ENCODE results near the gene BCL2L15.

- no peak for TF ChIP-seq POLR2A (IDR thresholded peaks at IDR 0.05)
- TF ChIP-seq, protein P1, sequence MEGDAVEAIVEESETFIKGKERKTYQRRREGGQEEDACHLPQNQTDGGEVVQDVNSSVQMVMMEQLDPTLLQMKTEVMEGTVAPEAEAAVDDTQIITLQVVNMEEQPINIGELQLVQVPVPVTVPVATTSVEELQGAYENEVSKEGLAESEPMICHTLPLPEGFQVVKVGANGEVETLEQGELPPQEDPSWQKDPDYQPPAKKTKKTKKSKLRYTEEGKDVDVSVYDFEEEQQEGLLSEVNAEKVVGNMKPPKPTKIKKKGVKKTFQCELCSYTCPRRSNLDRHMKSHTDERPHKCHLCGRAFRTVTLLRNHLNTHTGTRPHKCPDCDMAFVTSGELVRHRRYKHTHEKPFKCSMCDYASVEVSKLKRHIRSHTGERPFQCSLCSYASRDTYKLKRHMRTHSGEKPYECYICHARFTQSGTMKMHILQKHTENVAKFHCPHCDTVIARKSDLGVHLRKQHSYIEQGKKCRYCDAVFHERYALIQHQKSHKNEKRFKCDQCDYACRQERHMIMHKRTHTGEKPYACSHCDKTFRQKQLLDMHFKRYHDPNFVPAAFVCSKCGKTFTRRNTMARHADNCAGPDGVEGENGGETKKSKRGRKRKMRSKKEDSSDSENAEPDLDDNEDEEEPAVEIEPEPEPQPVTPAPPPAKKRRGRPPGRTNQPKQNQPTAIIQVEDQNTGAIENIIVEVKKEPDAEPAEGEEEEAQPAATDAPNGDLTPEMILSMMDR (IDR thresholded peaks at IDR 0.05), result no peak
Observed at GRCh38 chr1:113849072-113849471, 38.3 kb downstream of the BCL2L15 start.
